GM23338 (cell line): ENCODE measurements around the gene MMS19. TPM values are rescaled to one million over a fixed set of nuclear protein-coding genes. Genes with fewer than 3 reads are reported as not detected.
"Not testable (repeated sequence)": the region's sequence is repeated elsewhere in the genome, so short reads cannot be mapped to it uniquely, and the experiment has no call there.

Experiments used
- ATAC-seq: fragments of 200-7000 bp; cut with Tn5 transposase; 3 replicates; pipeline ENCODE4 v1.9.1; 2020
- DNase-seq: peaks from one replicate; pipeline ENCODE4 v3.0.0-alpha.2; 2015; ENCODE audit warnings: low spot score
- H2AFZ ChIP-seq: fragments of 200-600 bp; sonication (generic); 2 replicates; pipeline ENCODE4 v1.8.0; 2016; ENCODE audit warnings: antibody characterized with exemption, mild to moderate bottlenecking, moderate library complexity
- H3F3A ChIP-seq: fragments of 200-600 bp; sonication (generic); replicated peaks from 2 replicates; pipeline ENCODE4 v1.8.0; 2017; ENCODE audit warnings: antibody characterized with exemption, mixed run types, low read depth
- H3K27ac ChIP-seq: fragments of 200-600 bp; sonication (generic); 2 replicates; pipeline ENCODE4 v1.6.1; 2016; ENCODE audit warnings: low read depth
- H3K27me3 ChIP-seq: fragments of 200-600 bp; sonication (generic); 2 replicates; pipeline ENCODE4 v1.8.0; 2016; ENCODE audit warnings: mild to moderate bottlenecking, mixed run types, moderate library complexity; ENCODE audit not compliant: insufficient read depth
- H3K36me3 ChIP-seq: fragments of 200-600 bp; sonication (generic); 2 replicates; pipeline ENCODE4 v1.8.0; 2016; ENCODE audit warnings: mild to moderate bottlenecking; ENCODE audit not compliant: insufficient read depth
- H3K4me1 ChIP-seq: fragments of 200-600 bp; sonication (generic); 2 replicates; pipeline ENCODE4 v1.8.0; 2016; ENCODE audit warnings: mild to moderate bottlenecking, moderate library complexity; ENCODE audit not compliant: insufficient read depth
- H3K4me2 ChIP-seq: fragments of 200-600 bp; sonication (generic); 2 replicates; pipeline ENCODE4 v1.7.1; 2017; ENCODE audit warnings: mixed run types
- H3K4me3 ChIP-seq: fragments of 200-600 bp; sonication (generic); 2 replicates; pipeline ENCODE4 v1.6.1; 2016; ENCODE audit warnings: mixed run types
- H3K79me2 ChIP-seq: fragments of 200-600 bp; sonication (generic); replicated peaks from 2 replicates; pipeline ENCODE4 v1.8.0; 2017; ENCODE audit warnings: mild to moderate bottlenecking; ENCODE audit not compliant: insufficient read depth
- H3K9me2 ChIP-seq: fragments of 200-600 bp; sonication (generic); 2 replicates; pipeline ENCODE4 v1.8.0; 2017; ENCODE audit not compliant: insufficient read depth
- H4K20me1 ChIP-seq: fragments of 200-600 bp; sonication (generic); replicated peaks from 2 replicates; pipeline ENCODE4 v1.8.0; 2017; ENCODE audit warnings: mild to moderate bottlenecking; ENCODE audit not compliant: insufficient read depth
- H3K27ac Mint-ChIP-seq: 2 replicates; pipeline ENCODE4 v1.8.0; 2020; ENCODE audit warnings: inconsistent platforms, mild to moderate bottlenecking, moderate library complexity, mixed read lengths
- H3K27me3 Mint-ChIP-seq: 3 replicates; pipeline ENCODE4 v1.8.0; 2022; ENCODE audit warnings: low read depth, mild to moderate bottlenecking, moderate library complexity, mixed read lengths, inconsistent platforms; ENCODE audit not compliant: insufficient read depth, poor library complexity
- H3K36me3 Mint-ChIP-seq: 3 replicates; pipeline ENCODE4 v1.8.0; 2021; ENCODE audit warnings: low read depth, mild to moderate bottlenecking, inconsistent platforms, moderate library complexity, mixed read lengths
- H3K4me1 Mint-ChIP-seq: 3 replicates; pipeline ENCODE4 v1.8.0; 2020; ENCODE audit warnings: mild to moderate bottlenecking, inconsistent platforms, mixed read lengths
- H3K4me3 Mint-ChIP-seq: 3 replicates; pipeline ENCODE4 v1.8.0; 2021; ENCODE audit warnings: moderate library complexity, mild to moderate bottlenecking, inconsistent platforms, mixed read lengths
- H3K9me3 Mint-ChIP-seq: 3 replicates; pipeline ENCODE4 v1.8.0; 2020; ENCODE audit warnings: moderate library complexity, mild to moderate bottlenecking, inconsistent platforms, mixed read lengths
- CREB1 ChIP-seq: fragments of 250-450 bp; sonication (Bioruptor Pico); IDR thresholded peaks from 2 replicates; pipeline ENCODE4 v1.5.0; 2020; ENCODE audit warnings: low read depth, mild to moderate bottlenecking, moderate library complexity
- CTCF ChIP-seq, 2 experiments: fragments of 200-600 bp in 1 of 2; sonication (generic) in 1 of 2; conservative IDR thresholded peaks; 2 replicates each; pipeline versions ENCODE4 v1.5.1 to v1.6.1; 2016 to 2017; ENCODE audit warnings: antibody characterized with exemption in 2 of 2, low read depth in 2 of 2, mild to moderate bottlenecking in 2 of 2, moderate library complexity in 1 of 2
- ETS1 ChIP-seq: IDR thresholded peaks from 2 replicates; pipeline ENCODE4 v1.6.1; 2016; ENCODE audit warnings: antibody characterized with exemption
- EZH2phosphoT487 ChIP-seq: fragments of 200-600 bp; sonication (generic); IDR thresholded peaks from one replicate; pipeline ENCODE4 v1.8.1; 2018; ENCODE audit warnings: antibody characterized with exemption; ENCODE audit not compliant: unreplicated experiment
- JUNB ChIP-seq: IDR thresholded peaks from one replicate; pipeline ENCODE4 v1.6.1; 2016; ENCODE audit warnings: antibody characterized with exemption; ENCODE audit not compliant: unreplicated experiment
- NANOG ChIP-seq: IDR thresholded peaks from 2 replicates; pipeline ENCODE4 v1.6.1; 2016; ENCODE audit warnings: antibody characterized with exemption, borderline replicate concordance
- POLR2AphosphoS5 ChIP-seq: IDR thresholded peaks from 2 replicates; pipeline ENCODE4 v1.6.1; 2016; ENCODE audit warnings: antibody characterized with exemption, low read depth
- ZNF114 ChIP-seq: fragments of 250-450 bp; sonication (Bioruptor Pico); IDR thresholded peaks from 2 replicates; pipeline ENCODE4 v1.5.0; 2020; ENCODE audit warnings: mild to moderate bottlenecking, moderate library complexity
- ZNF331 ChIP-seq: fragments of 250-450 bp; sonication (Bioruptor Pico); IDR thresholded peaks from 2 replicates; pipeline ENCODE4 v1.5.0; 2020; ENCODE audit warnings: low read depth, mild to moderate bottlenecking, moderate library complexity
- polyA plus RNA-seq: library from polyadenylated mRNA; unstranded; fragments of >200 nt; fragmentation: Nextera tagmentation; extraction: Ambion mirVana; gene quantifications from 2 replicates; pipeline ENCODE4 v1.2.1, GENCODE V29; 2016
- total RNA-seq: library from RNA; depleted of rRNA; stranded (reverse); fragments of >200 nt; shearing (Covaris generic); gene quantifications from 2 replicates; pipeline ENCODE4 v1.2.3, GENCODE V29; 2014

Gene MMS19
- total and polyA plus RNA-seq, 2 experiments from 2014 or later = 81.5 to 252 TPM

- TF ChIP-seq CTCF (conservative IDR thresholded peaks at IDR 0.05; ENCODE audit: low read depth in 2 of 2) = no peak
- no peak for TF ChIP-seq ETS1
- no peak for TF ChIP-seq NANOG
- TF ChIP-seq JUNB = no peak
- no peak for TF ChIP-seq ZNF114
- no peak for TF ChIP-seq EZH2phosphoT487
- TF ChIP-seq POLR2AphosphoS5 = no peak
- TF ChIP-seq CREB1 (CRISPR knock-in tag) = no peak
- TF ChIP-seq ZNF331 (CRISPR knock-in tag) = no peak
Observed at GRCh38 chr10:97481071-97481470, 17.2 kb downstream of the MMS19 start (continued).

GRCh38 chr10:97479939-97480338 lies 18.3 kb downstream of the MMS19 start:
- peaks cover 21% of the 10 kb centered on the region for H3K36me3 ChIP-seq
- Mint-ChIP-seq H3K4me3 (peak overlapping the region; percentile 22; the same call in 1 of the 3 replicates), H3K9me3 (no peaks in the 10 kb centered on the region), H3K4me1 (peaks cover 23% of the 10 kb centered on the region), H3K36me3 (peaks cover 53% of the 10 kb centered on the region), H3K27me3 (no peaks in the 10 kb centered on the region), H3K27ac (peak overlapping the region; percentile 91)
- no peak overlapping the region for H3K4me3 ChIP-seq
- TF ChIP-seq CREB1 (CRISPR knock-in tag) = peak; percentile 33; the same call in 1 of the 2 replicates
- peak; percentile 23; the same call in 1 of the 2 replicates for TF ChIP-seq NANOG
- no peak; the same call in none of the 2 replicates for TF ChIP-seq POLR2AphosphoS5
- H3K4me2 ChIP-seq = peak overlapping the region; percentile 53; the same call in 1 of the 2 replicates
- no peaks in the 10 kb centered on the region for H3K27me3 ChIP-seq
- H3K79me2 ChIP-seq = peaks cover 50% of the 10 kb centered on the region
- H4K20me1 ChIP-seq = peaks cover 3% of the 10 kb centered on the region; the same call in 1 of the 2 replicates
- peaks cover 15% of the 10 kb centered on the region for H3F3A ChIP-seq
- peak overlapping the region; percentile 86 for H3K27ac ChIP-seq
- H2AFZ ChIP-seq = no peak overlapping the region
- peaks cover 17% of the 10 kb centered on the region for H3K4me1 ChIP-seq
- DNase-seq = peak; percentile 99
- no peaks in the 10 kb centered on the region for H3K9me2 ChIP-seq
- peak; percentile 96 for ATAC-seq

- Mint-ChIP-seq H3K4me1 (peaks cover 23% of the 10 kb centered on the region), H3K27ac (peak overlapping the region; percentile 91), H3K36me3 (peaks cover 58% of the 10 kb centered on the region), H3K4me3 (peak overlapping the region; percentile 2; the same call in 1 of the 3 replicates)
- DNase-seq = peak; percentile 40
- Histone ChIP-seq H3F3A (peaks cover 17% of the 10 kb centered on the region), H3K4me2 (peak overlapping the region; percentile 53), H3K27ac (peak overlapping the region; percentile 64), H3K36me3 (peaks cover 26% of the 10 kb centered on the region), H3K4me1 (peaks cover 17% of the 10 kb centered on the region), H3K79me2 (peaks cover 45% of the 10 kb centered on the region)
- not testable (repeated sequence) for ATAC-seq, H3K27me3 ChIP-seq, H3K4me3 ChIP-seq, H3K9me2 ChIP-seq, H4K20me1 ChIP-seq, H2AFZ ChIP-seq, H3K27me3 Mint-ChIP-seq, H3K9me3 Mint-ChIP-seq
Observed at GRCh38 chr10:97479410-97479809, 18.8 kb downstream of the MMS19 start.
